AG04450 (cell line): ENCODE data around the gene DDX31. TPM values are rescaled to one million over a fixed set of nuclear protein-coding genes. Genes with fewer than 3 reads are reported as not detected.

Experiments used
- CTCF ChIA-PET: fragments of 300-600, 350-600 bp; formaldehyde crosslinking; extraction: SDS; loops from one replicate; lab custom pipeline; 2022; ENCODE audit warnings: antibody characterized with exemption, inconsistent platforms; lab: Charles Lee
- POLR2A ChIA-PET: fragments of 350-600 bp; formaldehyde crosslinking; extraction: SDS; loops from one replicate; lab custom pipeline; 2021; ENCODE audit warnings: antibody characterized with exemption, inconsistent platforms; lab: Yijun Ruan, JAX
- DNase-seq: peaks from one replicate; pipeline ENCODE4 v3.0.0-alpha.2; 2011; ENCODE audit warnings: low read depth, low spot score
- H3K27ac ChIP-seq: one replicate; pipeline ENCODE4 v1.5.1; 2012; ENCODE audit warnings: low read depth, low read length, control low read depth
- H3K27me3 ChIP-seq: one replicate; pipeline ENCODE4 v1.6.0; 2012; ENCODE audit warnings: low read length; ENCODE audit not compliant: control insufficient read depth, insufficient read depth
- H3K4me3 ChIP-seq: 2 replicates; pipeline ENCODE4 v1.5.1; 2011; ENCODE audit warnings: mild to moderate bottlenecking, low read depth, low read length, control low read depth
- H3K9me3 ChIP-seq: 2 replicates; pipeline ENCODE4 v1.5.1; 2012; ENCODE audit warnings: low read length; ENCODE audit not compliant: control insufficient read depth, insufficient read depth
- polyA plus RNA-seq: library from polyadenylated mRNA; depleted of rRNA; stranded (reverse); fragments of >200 nt; gene quantifications from 2 replicates; pipeline ENCODE4 v1.2.3, GENCODE V29; 2011
- TF ChIP-seq, protein P1 (sequence below): IDR thresholded peaks from 2 replicates; pipeline ENCODE4 v1.5.1; 2011; ENCODE audit warnings: low read depth, low read length, control low read depth, inconsistent platforms

DDX31 gene
- polyA plus RNA-seq, 1 experiment, result 12.2 TPM

GRCh38 chr9:132677976-132678375 is 8.2 kb upstream of the DDX31 start:
- no peak for DNase-seq
- no peak overlapping the region for H3K4me3 ChIP-seq
- ChIA-PET CTCF (no interaction called here), POLR2A (no interaction called here)
- no peaks in the 10 kb centered on the region for H3K27me3 ChIP-seq
- H3K27ac ChIP-seq, result no peak overlapping the region
- H3K9me3 ChIP-seq, result no peaks in the 10 kb centered on the region
- TF ChIP-seq, protein P1, sequence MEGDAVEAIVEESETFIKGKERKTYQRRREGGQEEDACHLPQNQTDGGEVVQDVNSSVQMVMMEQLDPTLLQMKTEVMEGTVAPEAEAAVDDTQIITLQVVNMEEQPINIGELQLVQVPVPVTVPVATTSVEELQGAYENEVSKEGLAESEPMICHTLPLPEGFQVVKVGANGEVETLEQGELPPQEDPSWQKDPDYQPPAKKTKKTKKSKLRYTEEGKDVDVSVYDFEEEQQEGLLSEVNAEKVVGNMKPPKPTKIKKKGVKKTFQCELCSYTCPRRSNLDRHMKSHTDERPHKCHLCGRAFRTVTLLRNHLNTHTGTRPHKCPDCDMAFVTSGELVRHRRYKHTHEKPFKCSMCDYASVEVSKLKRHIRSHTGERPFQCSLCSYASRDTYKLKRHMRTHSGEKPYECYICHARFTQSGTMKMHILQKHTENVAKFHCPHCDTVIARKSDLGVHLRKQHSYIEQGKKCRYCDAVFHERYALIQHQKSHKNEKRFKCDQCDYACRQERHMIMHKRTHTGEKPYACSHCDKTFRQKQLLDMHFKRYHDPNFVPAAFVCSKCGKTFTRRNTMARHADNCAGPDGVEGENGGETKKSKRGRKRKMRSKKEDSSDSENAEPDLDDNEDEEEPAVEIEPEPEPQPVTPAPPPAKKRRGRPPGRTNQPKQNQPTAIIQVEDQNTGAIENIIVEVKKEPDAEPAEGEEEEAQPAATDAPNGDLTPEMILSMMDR, result no peak

GRCh38 chr9:132674485-132674884 is 4.7 kb upstream of the DDX31 start:
- H3K9me3 ChIP-seq, result no peaks in the 10 kb centered on the region; the same call in 1 of the 2 replicates
- TF ChIP-seq, protein P1, result no peak
- no peaks in the 10 kb centered on the region for H3K27me3 ChIP-seq
- no peak for DNase-seq
- H3K4me3 ChIP-seq, result no peak overlapping the region
- POLR2A ChIA-PET, result interaction anchor here (0.8 kb wide), 1 partner anchor 25 kb away, joined by 4 read pairs; no protein-coding TSS in a partner anchor
- H3K27ac ChIP-seq, result no peak overlapping the region
- CTCF ChIA-PET, result interaction anchor here (0.7 to 1.6 kb wide), 2 partner anchors 24 to 167 kb away, joined by 3 to 6 read pairs; no protein-coding TSS in a partner anchor

DNA sequence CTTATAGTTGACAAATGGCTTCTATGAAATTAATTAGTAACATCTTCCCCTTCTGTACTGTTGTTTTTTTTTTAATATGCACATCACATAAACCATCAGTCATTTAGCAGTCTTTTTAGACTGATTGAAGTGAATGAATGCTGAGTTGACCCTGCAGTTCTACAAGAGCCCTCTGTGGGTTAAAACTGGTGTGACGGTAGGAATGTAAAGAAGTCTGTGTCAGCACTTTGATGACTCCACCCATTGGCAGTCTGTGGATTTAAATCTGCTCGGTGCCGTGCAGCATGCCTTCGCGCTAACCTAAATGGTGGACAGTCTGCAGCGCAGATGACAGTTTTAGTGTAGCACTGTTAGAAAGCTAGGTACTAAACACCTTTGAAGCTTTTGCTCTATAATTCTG is 3.6 kb upstream of the DDX31 start:
- no peaks in the 10 kb centered on the region for H3K27me3 ChIP-seq
- CTCF ChIA-PET, result interaction anchor here (0.7 to 1.6 kb wide), 3 partner anchors 22 to 409 kb away, joined by 3 to 6 read pairs (median 3); no protein-coding TSS in a partner anchor
- H3K4me3 ChIP-seq, result no peak overlapping the region; the same call in 1 of the 2 replicates
- TF ChIP-seq, protein P1, result peak; percentile 41; the same call in 1 of the 2 replicates
- no peaks in the 10 kb centered on the region; the same call in 1 of the 2 replicates for H3K9me3 ChIP-seq
- DNase-seq, result no peak
- no peak overlapping the region for H3K27ac ChIP-seq
- POLR2A ChIA-PET, result no interaction called here

- CTCF ChIA-PET, result interaction anchor here (1.3 kb wide), 1 partner anchor 29 kb away, joined by 3 read pairs; no protein-coding TSS in a partner anchor
Observed at GRCh38 chr9:132672413-132672690, 2.6 kb upstream of the DDX31 start.

More at GRCh38 chr9:132672413-132672690, 2.6 kb upstream of the DDX31 start:
- H3K4me3 ChIP-seq, result peak overlapping the region; percentile 8; the same call in 1 of the 2 replicates
- DNase-seq, result no peak
- H3K9me3 ChIP-seq, result no peaks in the 10 kb centered on the region; the same call in 1 of the 2 replicates
- POLR2A ChIA-PET, result no interaction called here
- H3K27ac ChIP-seq, result no peak overlapping the region
- no peaks in the 10 kb centered on the region for H3K27me3 ChIP-seq
- TF ChIP-seq, protein P1, result no peak
